ENCODE measurements around the gene SLC39A6.
"Not testable (repeated sequence)": the region's sequence is repeated elsewhere in the genome, so short reads cannot be mapped to it uniquely, and the experiment has no call there.

DNA sequence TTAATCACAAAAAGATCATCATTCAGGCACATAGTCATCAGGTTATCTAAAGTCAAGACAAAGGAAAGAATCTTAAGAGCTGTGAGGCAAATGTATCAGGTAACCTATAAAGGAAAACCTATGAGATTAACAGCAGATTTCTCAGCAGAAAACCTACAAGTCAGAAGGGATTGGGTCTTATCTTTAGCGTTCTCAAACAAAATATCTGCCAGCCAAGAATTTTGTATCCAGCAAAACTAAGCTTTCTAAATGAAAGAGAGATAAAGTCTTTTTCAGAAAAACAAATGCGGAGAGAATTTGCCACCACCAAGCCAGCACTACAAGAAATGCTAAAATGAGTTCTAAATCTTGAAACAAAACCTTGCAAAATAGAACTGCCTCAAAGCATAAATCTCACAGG is 48.0 kb downstream of the SLC39A6 start:
- TF ChIP-seq, protein P1, sequence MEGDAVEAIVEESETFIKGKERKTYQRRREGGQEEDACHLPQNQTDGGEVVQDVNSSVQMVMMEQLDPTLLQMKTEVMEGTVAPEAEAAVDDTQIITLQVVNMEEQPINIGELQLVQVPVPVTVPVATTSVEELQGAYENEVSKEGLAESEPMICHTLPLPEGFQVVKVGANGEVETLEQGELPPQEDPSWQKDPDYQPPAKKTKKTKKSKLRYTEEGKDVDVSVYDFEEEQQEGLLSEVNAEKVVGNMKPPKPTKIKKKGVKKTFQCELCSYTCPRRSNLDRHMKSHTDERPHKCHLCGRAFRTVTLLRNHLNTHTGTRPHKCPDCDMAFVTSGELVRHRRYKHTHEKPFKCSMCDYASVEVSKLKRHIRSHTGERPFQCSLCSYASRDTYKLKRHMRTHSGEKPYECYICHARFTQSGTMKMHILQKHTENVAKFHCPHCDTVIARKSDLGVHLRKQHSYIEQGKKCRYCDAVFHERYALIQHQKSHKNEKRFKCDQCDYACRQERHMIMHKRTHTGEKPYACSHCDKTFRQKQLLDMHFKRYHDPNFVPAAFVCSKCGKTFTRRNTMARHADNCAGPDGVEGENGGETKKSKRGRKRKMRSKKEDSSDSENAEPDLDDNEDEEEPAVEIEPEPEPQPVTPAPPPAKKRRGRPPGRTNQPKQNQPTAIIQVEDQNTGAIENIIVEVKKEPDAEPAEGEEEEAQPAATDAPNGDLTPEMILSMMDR (IDR thresholded peaks at IDR 0.05): not testable (repeated sequence)
- not testable (repeated sequence) for TF ChIP-seq POLR2A (IDR thresholded peaks at IDR 0.05)
